Fibroblast of villous mesenchyme (primary cell): ENCODE results near the gene ONECUT3. TPM values are rescaled to one million over a fixed set of nuclear protein-coding genes. Genes with fewer than 3 reads are reported as not detected.

Experiments used
- DNase-seq: peaks from one replicate; pipeline ENCODE4 v3.0.0-alpha.2; 2010; ENCODE audit warnings: low read depth
- H3K4me3 ChIP-seq: 2 replicates; pipeline ENCODE4 v1.5.1; 2011; ENCODE audit warnings: low read depth, mild to moderate bottlenecking, low read length
- CTCF ChIP-seq: IDR thresholded peaks from 2 replicates; pipeline ENCODE4 v1.5.1; 2012; ENCODE audit warnings: low read depth, mild to moderate bottlenecking, low read length; ENCODE audit not compliant: insufficient read depth
- total RNA-seq: library from RNA; depleted of rRNA; stranded (reverse); fragments of >200 nt; gene quantifications from 2 replicates; pipeline ENCODE4 v1.2.3, GENCODE V29; 2012

Gene ONECUT3
- total RNA-seq, 1 donor = not detected

GRCh38 chr19:1728816-1729567 lies 24.3 kb upstream of the ONECUT3 start:
- H3K4me3 ChIP-seq = no peak overlapping the region
- TF ChIP-seq CTCF = no peak
- DNase-seq = no peak

GRCh38 chr19:1729568-1729925 lies 23.8 kb upstream of the ONECUT3 start:
- DNase-seq = no peak
- H3K4me3 ChIP-seq = no peak overlapping the region
- TF ChIP-seq CTCF = no peak

GRCh38 chr19:1730157-1730556 lies 23.1 kb upstream of the ONECUT3 start:
- H3K4me3 ChIP-seq = no peak overlapping the region
- no peak for DNase-seq
- no peak for TF ChIP-seq CTCF

- H3K4me3 ChIP-seq = no peak overlapping the region
- TF ChIP-seq CTCF = no peak
- no peak for DNase-seq
Measured at GRCh38 chr19:1734321-1734966, 18.9 kb upstream of the ONECUT3 start.

- no peak for TF ChIP-seq CTCF
- DNase-seq = no peak
- no peak overlapping the region for H3K4me3 ChIP-seq
Measured at GRCh38 chr19:1736280-1736679, 17.0 kb upstream of the ONECUT3 start.

GRCh38 chr19:1736927-1737326 lies 16.4 kb upstream of the ONECUT3 start:
- H3K4me3 ChIP-seq = no peak overlapping the region
- no peak for TF ChIP-seq CTCF
- no peak for DNase-seq
